Psoas muscle (tissue), 8 donors: ENCODE measurements around the gene PIGL. TPM values are rescaled to one million over a fixed set of nuclear protein-coding genes. Genes with fewer than 3 reads are reported as not detected.

ENCODE experiments used
- ATAC-seq, 4 donors: fragments of 200-7000 bp; cut with Tn5 transposase; one replicate each; pipeline ENCODE4 v1.9.1; 2020; ENCODE audit warnings: moderate library complexity in 3 of 4, mild to moderate bottlenecking in 2 of 4
- DNase-seq, 2 donors: peaks; one replicate each; pipeline ENCODE4 v3.0.0-alpha.2; 2020
- H3K27ac ChIP-seq: fragments of 200-600 bp; one replicate; pipeline ENCODE4 v1.8.0; 2022
- H3K27me3 ChIP-seq, 3 donors: fragments of 200-600 bp in 1 of 3; one replicate each; pipeline versions ENCODE4 v1.6.1 to v1.8.0; 2013 to 2022; ENCODE audit warnings: low read length in 2 of 3, mild to moderate bottlenecking in 2 of 3, moderate library complexity in 1 of 3; ENCODE audit not compliant: insufficient read depth in 3 of 3
- H3K36me3 ChIP-seq, 2 donors: fragments of 200-600 bp in 1 of 2; one replicate each; pipeline versions ENCODE4 v1.6.1 to v1.8.0; 2013 to 2022; ENCODE audit warnings: low read depth in 1 of 2, mild to moderate bottlenecking in 1 of 2, moderate library complexity in 1 of 2; ENCODE audit not compliant: insufficient read depth in 1 of 2
- H3K4me1 ChIP-seq: fragments of 200-600 bp; one replicate; pipeline ENCODE4 v1.8.0; 2022
- H3K4me3 ChIP-seq: fragments of 200-600 bp; one replicate; pipeline ENCODE4 v1.8.0; 2022; ENCODE audit warnings: mild to moderate bottlenecking
- H3K9me3 ChIP-seq: fragments of 200-600 bp; one replicate; pipeline ENCODE4 v1.8.0; 2022
- CTCF ChIP-seq: fragments of 200-600 bp; IDR thresholded peaks from one replicate; pipeline ENCODE4 v1.8.0; 2022; ENCODE audit warnings: antibody characterized with exemption
- WGBS, 3 donors: extraction: QIAGEN DNeasy Blood & Tissue Kit; methylation state at CpG; one replicate each; pipeline versions ENCODE4 v1.1.6 to v1.1.7; 2013; 5-methylcytosine and 5-hydroxymethylcytosine counted together
- intact Hi-C, 2 donors: fragments of 100-400 bp; cut with DNase I; formaldehyde crosslinking; loops; one replicate each; pipeline versions ENCODE4 v1.11.0 to v1.14.2; 2022
- polyA plus RNA-seq, 3 donors: library from polyadenylated mRNA; stranded (reverse); fragments of 200-250 nt; gene quantifications; one replicate each; pipeline ENCODE4 v1.2.3, GENCODE V29; 2013
- total RNA-seq, 4 donors: library from RNA; stranded (reverse); fragmentation: NEBNext Ultra II Directional in 2 of 4; extraction: Animal tissue kit (Norgen Biotek cat#: 25700) in 2 of 4; gene quantifications; one replicate each; pipeline versions ENCODE4 v1.2.1 to v1.2.4, GENCODE V29; 2021 to 2023
- donor health status: healthy with polysubstance abuse.
- donor health status: DM: no; HTN: no; CAD: no; lungs with moderate emphysema.
- donor health status: Bipolar disorder and iron deficiency.
- donor health status: healthy.
- donor health status: DM: yes; HTN: yes; CAD: no.
- donor health status: DM: no; HTN: no; CAD: no.
- donor health status: DM: no; HTN: no; CAD: no.
- donor health status: DM: yes; HTN: yes; CAD: no.

PIGL gene
- total and polyA plus RNA-seq, 7 donors, result 3.8 to 13.2 (median 8.3) TPM

- no peak overlapping the region for H3K4me3 ChIP-seq
- no peaks in the 10 kb centered on the region for H3K9me3 ChIP-seq
- WGBS, 3 donors, result 12 to 15% (median 13%) methylated on average over 6 of the region's 6 CpGs
- peak; percentile 83 to 93 (median 88) for ATAC-seq
- no peaks in the 10 kb centered on the region for H3K36me3 ChIP-seq
- H3K27me3 ChIP-seq, result no peaks in the 10 kb centered on the region
- peak overlapping the region; percentile 51 for H3K27ac ChIP-seq
- peak; percentile 73 to 77 for DNase-seq
- intact Hi-C loops, result loop anchor here (2.0 to 5.0 kb wide), 2 partner anchors 73 to 157 kb away; no protein-coding TSS in a partner anchor
- TF ChIP-seq CTCF, result peak; percentile 91
- H3K4me1 ChIP-seq, result peaks cover 4% of the 10 kb centered on the region
These were observed 146.9 kb downstream of the PIGL start for GRCh38 chr17:16363749-16364536.

GRCh38 chr17:16364625-16365024 is 147.6 kb downstream of the PIGL start:
- intact Hi-C loops, result loop anchor here (2.0 to 5.0 kb wide), 3 partner anchors 73 to 156 kb away; no protein-coding TSS in a partner anchor
- Histone ChIP-seq H3K4me1 (peaks cover 4% of the 10 kb centered on the region), H3K9me3 (no peaks in the 10 kb centered on the region), H3K36me3 (no peaks in the 10 kb centered on the region), H3K27ac (peak overlapping the region; percentile 51), H3K4me3 (no peak overlapping the region), H3K27me3 (no peaks in the 10 kb centered on the region)
- no peak for TF ChIP-seq CTCF
- no peak for DNase-seq
- ATAC-seq, result no peak

- Histone ChIP-seq H3K36me3 (no peaks in the 10 kb centered on the region), H3K27me3 (no peaks in the 10 kb centered on the region), H3K4me3 (no peak overlapping the region), H3K4me1 (peaks cover 24% of the 10 kb centered on the region), H3K9me3 (no peaks in the 10 kb centered on the region), H3K27ac (peak overlapping the region; percentile 88)
- 14 to 19% (median 18%) methylated on average over 5 of the region's 5 CpGs for WGBS, 3 donors
- no peak for TF ChIP-seq CTCF
- no peak for DNase-seq
- intact Hi-C loops, result no loop called here
- peak; percentile 85 to 90 (median 88) for ATAC-seq
These were observed 154.7 kb downstream of the PIGL start for GRCh38 chr17:16371742-16372141.

- Histone ChIP-seq H3K27ac (peak overlapping the region; percentile 88), H3K4me3 (no peak overlapping the region), H3K36me3 (no peaks in the 10 kb centered on the region), H3K9me3 (no peaks in the 10 kb centered on the region), H3K27me3 (no peaks in the 10 kb centered on the region), H3K4me1 (peaks cover 24% of the 10 kb centered on the region)
- no peak for TF ChIP-seq CTCF
- DNase-seq (peak in 1 of 2 donors; percentile 32), ATAC-seq (peak; percentile 67 to 77 (median 73))
- WGBS, 3 donors, result 77 to 82% (median 81%) methylated on average over 16 of the region's 16 CpGs
- intact Hi-C loops, result no loop called here
These were observed 157.3 kb downstream of the PIGL start for GRCh38 chr17:16374146-16374938.

Other genes with a start within 250 kb of the PIGL start
- 10 to 100 TPM; 29.1 to 46.6 (median 38.0) TPM for gene ZSWIM7, start 217.5 kb upstream of the PIGL start, total RNA-seq
- gene ZSWIM7, start 217.5 kb upstream of the PIGL start, polyA plus RNA-seq, result 10 to 100 TPM; 32.8 to 78.0 (median 70.0) TPM
- 10 to 100 TPM; 16.5 to 31.5 (median 29.0) TPM for gene TTC19, start 217.4 kb upstream of the PIGL start, total RNA-seq
- gene TTC19, start 217.4 kb upstream of the PIGL start, polyA plus RNA-seq, result 10 to 100 TPM; 17.6 to 34.2 (median 19.2) TPM
- gene NCOR1, start 1.7 kb upstream of the PIGL start, total RNA-seq, result 100 to 1,000 TPM in 1 of 4 donors, 10 to 100 TPM in 3; 78.8 to 102 (median 81.5) TPM
- gene NCOR1, start 1.7 kb upstream of the PIGL start, polyA plus RNA-seq, result 10 to 100 TPM; 22.8 to 47.1 (median 29.4) TPM
- gene CENPV, start 136.3 kb downstream of the PIGL start, total RNA-seq, result 10 to 100 TPM; 29.6 to 44.3 (median 34.1) TPM
- gene CENPV, start 136.3 kb downstream of the PIGL start, polyA plus RNA-seq, result 10 to 100 TPM; 36.5 to 68.3 (median 42.6) TPM
- gene UBB, start 163.9 kb downstream of the PIGL start, total RNA-seq, result 1,000 to 10,000 TPM; 1,704 to 3,203 (median 2,212) TPM
- gene UBB, start 163.9 kb downstream of the PIGL start, polyA plus RNA-seq, result 1,000 to 10,000 TPM in 2 of 3 donors, 100 to 1,000 TPM in 1; 700 to 1,893 (median 1,030) TPM
- gene TRPV2, start 198.4 kb downstream of the PIGL start, total RNA-seq, result 10 to 100 TPM in 1 of 4 donors, 1 to 10 TPM in 3; 3.9 to 10.3 (median 6.7) TPM
- gene TRPV2, start 198.4 kb downstream of the PIGL start, polyA plus RNA-seq, result 1 to 10 TPM; 1.6 to 3.8 (median 3.4) TPM